HepG2 (cell line): ENCODE data around the gene ACAD8. TPM values are rescaled to one million over a fixed set of nuclear protein-coding genes. Genes with fewer than 3 reads are reported as not detected.

Experiments used
- AHDC1 ChIP-seq: sonication (generic); formaldehyde crosslinking; IDR thresholded peaks from 2 replicates; pipeline ENCODE4 v1.5.1; 2020; ENCODE audit warnings: mild to moderate bottlenecking, missing genetic modification reagents, borderline replicate concordance
- GRHL1 ChIP-seq: sonication (generic); formaldehyde crosslinking; conservative IDR thresholded peaks from 2 replicates; pipeline ENCODE4 v1.8.0; 2022; ENCODE audit warnings: missing genetic modification reagents
- KDM2A ChIP-seq: sonication (generic); formaldehyde crosslinking; IDR thresholded peaks from 2 replicates; pipeline ENCODE4 v1.4.0; 2020; ENCODE audit warnings: low read depth, missing genetic modification reagents, borderline replicate concordance
- MEF2D ChIP-seq: sonication (generic); formaldehyde crosslinking; IDR thresholded peaks from 2 replicates; pipeline ENCODE4 v1.5.1; 2020; ENCODE audit warnings: mild to moderate bottlenecking, missing genetic modification reagents
- NFYB ChIP-seq: sonication (generic); formaldehyde crosslinking; IDR thresholded peaks from 2 replicates; pipeline ENCODE4 v1.4.0; 2020; ENCODE audit warnings: missing genetic modification reagents
- PRDM4 ChIP-seq: sonication (generic); formaldehyde crosslinking; IDR thresholded peaks from 2 replicates; pipeline ENCODE4 v1.9.0; 2021; ENCODE audit warnings: missing genetic modification reagents, borderline replicate concordance
- SIN3B ChIP-seq: fragments of 150-350 bp; IDR thresholded peaks from 2 replicates; pipeline ENCODE4 v1.6.1; 2014; ENCODE audit warnings: low read length
- THAP9 ChIP-seq: sonication (generic); formaldehyde crosslinking; IDR thresholded peaks from 2 replicates; pipeline ENCODE4; 2020; ENCODE audit warnings: missing genetic modification reagents, mild to moderate bottlenecking, borderline replicate concordance
- ZFP82 ChIP-seq: sonication (generic); formaldehyde crosslinking; IDR thresholded peaks from 2 replicates; pipeline ENCODE4 v1.5.1; 2020; ENCODE audit warnings: mild to moderate bottlenecking, missing genetic modification reagents, borderline replicate concordance
- ZNF251 ChIP-seq: sonication (generic); formaldehyde crosslinking; IDR thresholded peaks from 2 replicates; pipeline ENCODE4 v1.9.0; 2021; ENCODE audit warnings: mild to moderate bottlenecking, missing genetic modification reagents
- ZNF274 ChIP-seq: sonication (generic); formaldehyde crosslinking; IDR thresholded peaks from 2 replicates; pipeline ENCODE4 v1.5.1; 2020; ENCODE audit warnings: mild to moderate bottlenecking, missing genetic modification reagents
- ZNF556 ChIP-seq: sonication (generic); formaldehyde crosslinking; IDR thresholded peaks from 2 replicates; pipeline ENCODE4 v1.4.0; 2020; ENCODE audit warnings: mild to moderate bottlenecking, missing genetic modification reagents, borderline replicate concordance
- ZNF580 ChIP-seq: IDR thresholded peaks from 2 replicates; pipeline ENCODE4 v1.6.1; 2016; ENCODE audit warnings: low read depth, borderline replicate concordance
- ZNF644 ChIP-seq: IDR thresholded peaks from 2 replicates; pipeline ENCODE4 v1.6.1; 2016; ENCODE audit warnings: low read depth
- polyA plus RNA-seq, 8 experiments: library from polyadenylated mRNA; depleted of rRNA in 3 of 8; stranded (reverse) in 7 of 8; unstranded in 1 of 8; fragments of >200 nt; fragmentation: Illumina TruSeq in 4 of 8; extraction: Trizol in 4 of 8; gene quantifications; 2 replicates each; pipeline versions ENCODE4 v1.2.1 to v1.2.3, GENCODE V29; 2011 to 2016; ENCODE audit warnings: low read depth in 4 of 8, missing spikeins in 1 of 8, mixed read lengths in 1 of 8; ENCODE audit not compliant: insufficient read depth in 1 of 8
- total RNA-seq, 5 experiments: library from RNA; depleted of rRNA; stranded (reverse); fragments of >200 nt; fragmentation: Illumina TruSeq; extraction: Trizol; gene quantifications; 2 replicates each; pipeline ENCODE4 v1.2.3, GENCODE V29; 2016; ENCODE audit warnings: low read depth in 1 of 5

The ACAD8 gene
- total and polyA plus RNA-seq, 2 of the 13 experiments (the other 11 are each of a cell fraction or from before 2014, with no cell fraction given) = 13.5 to 20.3 TPM

GRCh38 chr11:134272381-134273316, 19.3 kb downstream of the ACAD8 start (continued):
- peak; percentile 26; the same call in 1 of the 2 replicates for TF ChIP-seq AHDC1 (CRISPR knock-in tag)
- no peak for TF ChIP-seq PRDM4 (CRISPR knock-in tag)
- no peak for TF ChIP-seq GRHL1 (CRISPR knock-in tag)
- no peak for TF ChIP-seq ZNF251
- TF ChIP-seq ZFP82 = no peak
- TF ChIP-seq SIN3B = no peak
- TF ChIP-seq ZNF644 (CRISPR knock-in tag) = 0 out of 2 replicates have a peak, but pooled peaks have one; percentile 34
- TF ChIP-seq ZNF274 (CRISPR knock-in tag) = no peak
- peak; percentile 55; the same call in 1 of the 2 replicates for TF ChIP-seq MEF2D (CRISPR knock-in tag)
- no peak for TF ChIP-seq NFYB (CRISPR knock-in tag)
- TF ChIP-seq KDM2A (CRISPR knock-in tag) = peak; percentile 36; the same call in 1 of the 2 replicates
- 0 out of 2 replicates have a peak, but pooled peaks have one; percentile 56 for TF ChIP-seq ZNF556
- no peak for TF ChIP-seq THAP9 (CRISPR knock-in tag)
- TF ChIP-seq ZNF580 (CRISPR knock-in tag) = no peak
